Measurements from ENCODE around the gene CEBPG. TPM values are rescaled to one million over a fixed set of nuclear protein-coding genes. Genes with fewer than 3 reads are reported as not detected.

Gene CEBPG
- total and polyA plus RNA-seq, 2 donors (not counting 1 experiment from before 2014, with no cell fraction given), result 12.5 to 24.2 TPM

DNA sequence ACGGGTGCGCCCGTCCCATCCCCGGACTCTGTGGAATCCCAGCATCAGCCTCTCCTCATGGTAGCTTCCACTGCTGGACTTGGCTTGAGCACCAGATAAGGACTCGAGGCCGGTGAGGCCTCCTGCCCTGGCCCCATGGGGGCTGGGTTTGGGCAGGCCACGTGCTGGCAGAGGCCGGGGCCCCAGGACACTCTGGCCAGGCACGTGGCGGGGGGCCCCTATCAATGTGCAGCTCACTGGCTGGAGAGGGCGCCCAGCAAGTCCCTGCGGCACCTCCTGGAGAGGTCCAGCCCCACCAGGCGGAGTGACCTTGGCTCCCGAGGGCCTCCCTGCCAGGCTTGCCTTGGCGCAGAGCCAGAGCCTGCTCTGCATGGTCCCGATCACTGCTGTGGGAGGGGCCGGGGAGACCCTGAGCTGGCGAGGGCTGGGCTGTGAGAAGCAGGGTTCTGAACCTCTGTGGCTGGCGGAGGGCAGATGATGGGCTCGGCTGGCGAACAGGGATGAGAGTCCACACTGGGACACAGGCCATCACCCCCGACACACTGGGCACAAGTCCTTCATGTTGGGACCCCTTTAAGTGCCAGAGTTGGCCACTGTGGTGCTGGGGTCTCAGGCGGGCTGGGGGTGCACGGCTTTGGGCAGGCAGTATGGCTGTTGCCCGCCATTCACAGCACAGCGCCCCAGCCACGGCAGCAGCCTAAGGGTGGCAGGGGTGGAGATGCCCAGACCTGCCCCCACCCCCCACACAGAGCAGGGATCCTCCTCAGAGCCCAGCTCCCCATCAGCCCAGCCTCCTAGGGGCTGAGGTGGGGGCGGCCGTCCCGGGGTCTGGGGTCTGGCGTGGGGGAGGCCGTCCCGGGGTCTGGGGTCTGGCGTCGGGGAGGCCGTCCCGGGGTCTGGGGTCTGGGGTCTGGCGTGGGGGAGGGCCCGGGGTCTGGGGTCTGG, 19.1 kb downstream of the CEBPG start:
- H3K9me3 Mint-ChIP-seq (ENCODE audit: insufficient read depth), result no peaks in the 10 kb centered on the region
- Histone ChIP-seq H3K4me2 (replicated peaks; ENCODE audit: low read depth, low read length, poor library complexity, severe bottlenecking) (no peak overlapping the region), H3K79me2 (ENCODE audit: control insufficient read depth, insufficient read depth, low read length) (peaks cover under 1% of the 10 kb centered on the region), H3K27me3 (replicated peaks in 1 of 4; ENCODE audit: control extremely low read depth in 1 of 4, control insufficient read depth in 3 of 4, insufficient read depth in 4 of 4, low read length in 3 of 4) (no peaks in the 10 kb centered on the region), H3K36me3 (replicated peaks in 1 of 2; ENCODE audit: control extremely low read depth in 1 of 2, control insufficient read depth in 1 of 2, extremely low read depth in 1 of 2, insufficient read depth in 2 of 2, low read length in 1 of 2) (peaks cover 0 to 2% of the 10 kb centered on the region in 2 experiments), H3K4me1 (ENCODE audit: control insufficient read depth in 2 of 2, insufficient read depth in 2 of 2, low read length in 2 of 2) (no peaks in the 10 kb centered on the region), H3K9me3 (ENCODE audit: control extremely low read depth in 1 of 3, control insufficient read depth in 2 of 3, insufficient read depth in 1 of 3, low read length in 2 of 3) (no peaks in the 10 kb centered on the region), H3K9ac (ENCODE audit: low read length) (no peak overlapping the region), H3K27ac (ENCODE audit: low read length in 2 of 2) (no peak overlapping the region), H4K20me1 (ENCODE audit: control insufficient read depth, insufficient read depth, low read length, poor library complexity, severe bottlenecking) (peaks cover 8% of the 10 kb centered on the region), H2AFZ (ENCODE audit: insufficient read depth, low read depth, low read length, poor library complexity, severe bottlenecking) (no peak overlapping the region), H3K4me3 (ENCODE audit: control extremely low read depth in 1 of 5, extremely low read depth in 1 of 5, insufficient read depth in 1 of 5, low read depth in 2 of 5, low read length in 4 of 5) (no peak overlapping the region)
- CTCF ChIA-PET, result no interaction called here
- H3K27me3 Mint-ChIP-seq, result no peaks in the 10 kb centered on the region
- intact Hi-C loops (cut with micrococcal nuclease), result no loop called here
- no peak overlapping the region for H3K27ac Mint-ChIP-seq
- H3K4me3 Mint-ChIP-seq, result no peak overlapping the region
- ATAC-seq (ENCODE audit: low read depth) (no peak), DNase-seq (no peak)
- POLR2A ChIA-PET, result no interaction called here
- TF ChIP-seq, protein P1, sequence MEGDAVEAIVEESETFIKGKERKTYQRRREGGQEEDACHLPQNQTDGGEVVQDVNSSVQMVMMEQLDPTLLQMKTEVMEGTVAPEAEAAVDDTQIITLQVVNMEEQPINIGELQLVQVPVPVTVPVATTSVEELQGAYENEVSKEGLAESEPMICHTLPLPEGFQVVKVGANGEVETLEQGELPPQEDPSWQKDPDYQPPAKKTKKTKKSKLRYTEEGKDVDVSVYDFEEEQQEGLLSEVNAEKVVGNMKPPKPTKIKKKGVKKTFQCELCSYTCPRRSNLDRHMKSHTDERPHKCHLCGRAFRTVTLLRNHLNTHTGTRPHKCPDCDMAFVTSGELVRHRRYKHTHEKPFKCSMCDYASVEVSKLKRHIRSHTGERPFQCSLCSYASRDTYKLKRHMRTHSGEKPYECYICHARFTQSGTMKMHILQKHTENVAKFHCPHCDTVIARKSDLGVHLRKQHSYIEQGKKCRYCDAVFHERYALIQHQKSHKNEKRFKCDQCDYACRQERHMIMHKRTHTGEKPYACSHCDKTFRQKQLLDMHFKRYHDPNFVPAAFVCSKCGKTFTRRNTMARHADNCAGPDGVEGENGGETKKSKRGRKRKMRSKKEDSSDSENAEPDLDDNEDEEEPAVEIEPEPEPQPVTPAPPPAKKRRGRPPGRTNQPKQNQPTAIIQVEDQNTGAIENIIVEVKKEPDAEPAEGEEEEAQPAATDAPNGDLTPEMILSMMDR (IDR thresholded peaks at IDR 0.05), result no peak
- TF ChIP-seq EZH2 (IDR thresholded peaks at IDR 0.05; ENCODE audit: borderline replicate concordance, insufficient read depth, low read depth, low read length, poor library complexity, severe bottlenecking), result no peak
- no peaks in the 10 kb centered on the region for H3K4me1 Mint-ChIP-seq
- 95% methylated on average over 26 of the region's 39 CpGs for WGBS (ENCODE audit: insufficient coverage)

DNA sequence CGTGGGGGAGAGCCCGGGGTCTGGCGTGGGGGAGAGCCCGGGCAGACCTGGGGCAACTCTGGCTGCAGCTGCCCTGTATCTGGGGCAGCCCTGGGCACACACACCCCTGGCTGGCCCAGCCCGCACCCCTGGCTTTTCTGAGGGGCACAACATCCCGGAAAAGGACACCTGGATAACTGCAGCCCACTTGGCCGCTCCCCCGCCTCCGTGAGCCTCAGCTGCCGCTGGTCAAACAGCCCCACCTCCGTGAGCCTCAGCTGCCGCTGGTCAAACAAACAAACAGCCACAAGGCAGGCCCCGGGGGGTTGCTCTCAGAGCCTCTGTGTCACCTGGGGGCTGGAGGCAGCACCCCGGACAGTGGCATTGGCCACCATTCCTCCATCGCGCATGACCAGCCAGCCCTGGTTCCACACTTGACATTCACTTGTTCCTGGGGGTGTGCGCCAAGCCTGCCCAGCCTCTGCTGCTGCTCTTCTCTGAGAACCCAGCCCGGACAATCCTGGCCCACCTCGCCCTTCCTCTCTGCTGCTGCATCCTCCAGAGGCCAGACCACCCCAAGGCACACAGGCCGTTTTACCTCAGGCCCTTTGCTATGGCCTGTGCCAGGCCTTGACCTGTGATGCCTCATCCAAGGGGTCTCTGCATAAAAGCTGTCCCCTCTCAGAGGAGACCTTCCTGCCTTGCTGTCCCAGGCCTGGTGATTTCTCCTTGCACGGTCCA, 19.9 kb downstream of the CEBPG start:
- CTCF ChIA-PET, result no interaction called here
- POLR2A ChIA-PET, result no interaction called here
- ATAC-seq (ENCODE audit: low read depth) (no peak), DNase-seq (no peak)
- TF ChIP-seq, protein P1 (IDR thresholded peaks at IDR 0.05), result no peak
- TF ChIP-seq EZH2 (IDR thresholded peaks at IDR 0.05; ENCODE audit: borderline replicate concordance, insufficient read depth, low read depth, low read length, poor library complexity, severe bottlenecking), result no peak
- H3K9ac ChIP-seq (ENCODE audit: low read length), result no peak overlapping the region
- H3K79me2 ChIP-seq (ENCODE audit: control insufficient read depth, insufficient read depth, low read length), result no peaks in the 10 kb centered on the region
- Mint-ChIP-seq H3K4me3 (no peak overlapping the region), H3K27me3 (no peaks in the 10 kb centered on the region), H3K27ac (no peak overlapping the region), H3K9me3 (ENCODE audit: insufficient read depth) (no peaks in the 10 kb centered on the region), H3K4me1 (no peaks in the 10 kb centered on the region)
- 92% methylated on average over 21 of the region's 21 CpGs for WGBS (ENCODE audit: insufficient coverage)
- H3K4me1 ChIP-seq (ENCODE audit: control insufficient read depth in 2 of 2, insufficient read depth in 2 of 2, low read length in 2 of 2), result no peaks in the 10 kb centered on the region
- H3K27me3 ChIP-seq (replicated peaks in 1 of 4; ENCODE audit: control extremely low read depth in 1 of 4, control insufficient read depth in 3 of 4, insufficient read depth in 4 of 4, low read length in 3 of 4), result no peaks in the 10 kb centered on the region
- no peaks in the 10 kb centered on the region for H4K20me1 ChIP-seq (ENCODE audit: control insufficient read depth, insufficient read depth, low read length, poor library complexity, severe bottlenecking)
- no peak overlapping the region for H3K27ac ChIP-seq (ENCODE audit: low read length in 2 of 2)
- no peaks in the 10 kb centered on the region for H3K9me3 ChIP-seq (ENCODE audit: control extremely low read depth in 1 of 3, control insufficient read depth in 2 of 3, insufficient read depth in 1 of 3, low read length in 2 of 3)
- no peak overlapping the region for H2AFZ ChIP-seq (ENCODE audit: insufficient read depth, low read depth, low read length, poor library complexity, severe bottlenecking)
- no peak overlapping the region for H3K4me2 ChIP-seq (replicated peaks; ENCODE audit: low read depth, low read length, poor library complexity, severe bottlenecking)
- no peaks in the 10 kb centered on the region for H3K36me3 ChIP-seq (replicated peaks in 1 of 2; ENCODE audit: control extremely low read depth in 1 of 2, control insufficient read depth in 1 of 2, extremely low read depth in 1 of 2, insufficient read depth in 2 of 2, low read length in 1 of 2)
- H3K4me3 ChIP-seq (ENCODE audit: control extremely low read depth in 1 of 5, extremely low read depth in 1 of 5, insufficient read depth in 1 of 5, low read depth in 2 of 5, low read length in 4 of 5), result no peak overlapping the region
- intact Hi-C loops (cut with micrococcal nuclease), result no loop called here

All from B cell (primary cell).